ENCODE results near the gene RAPGEF6.
A peak's percentile ranks its signal among the peaks of the same experiment; 100 is the strongest.
"Not testable (repeated sequence)": the region's sequence is repeated elsewhere in the genome, so short reads cannot be mapped to it uniquely, and the experiment has no call there.

The RAPGEF6 gene

DNA sequence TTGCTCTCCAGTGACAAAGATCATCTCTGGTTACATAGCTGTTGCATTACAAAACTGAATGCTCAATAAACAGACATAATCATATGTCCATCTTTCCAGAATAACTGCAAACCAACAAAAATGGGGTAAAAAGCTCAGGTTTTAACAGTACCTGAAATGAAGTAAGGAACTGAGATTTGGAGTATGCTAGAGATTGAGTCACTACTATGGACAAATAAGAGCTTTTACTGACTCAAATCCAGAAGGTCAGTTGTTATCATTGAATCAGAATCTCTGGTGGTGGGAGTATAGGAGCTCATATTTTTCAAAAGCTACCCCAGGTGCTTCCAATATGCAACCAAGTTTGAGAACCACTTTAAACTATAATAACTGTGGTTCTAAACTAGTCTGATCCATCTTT lies 4.1 kb upstream of the RAPGEF6 start:
- no peak for DNase-seq

DNA sequence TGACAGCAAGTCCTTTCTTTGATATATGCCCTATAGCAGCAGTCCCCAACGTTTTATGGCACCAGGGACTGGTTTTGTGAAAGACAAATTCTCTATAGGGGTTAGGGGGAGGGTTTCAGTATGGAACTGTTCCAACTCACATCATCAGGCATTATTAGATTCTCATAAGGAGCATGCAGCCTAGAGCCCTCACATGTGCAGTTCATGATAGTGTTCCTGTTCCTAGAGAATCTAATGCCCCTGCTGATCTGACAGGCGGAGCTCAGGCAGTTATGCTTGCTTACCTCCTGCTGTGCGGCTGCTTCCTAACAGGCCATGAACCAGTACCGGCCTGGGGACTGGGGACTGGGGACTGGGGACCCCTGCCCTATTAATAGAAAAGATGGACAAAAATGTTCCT lies 2.7 kb upstream of the RAPGEF6 start:
- no peak for DNase-seq

DNA sequence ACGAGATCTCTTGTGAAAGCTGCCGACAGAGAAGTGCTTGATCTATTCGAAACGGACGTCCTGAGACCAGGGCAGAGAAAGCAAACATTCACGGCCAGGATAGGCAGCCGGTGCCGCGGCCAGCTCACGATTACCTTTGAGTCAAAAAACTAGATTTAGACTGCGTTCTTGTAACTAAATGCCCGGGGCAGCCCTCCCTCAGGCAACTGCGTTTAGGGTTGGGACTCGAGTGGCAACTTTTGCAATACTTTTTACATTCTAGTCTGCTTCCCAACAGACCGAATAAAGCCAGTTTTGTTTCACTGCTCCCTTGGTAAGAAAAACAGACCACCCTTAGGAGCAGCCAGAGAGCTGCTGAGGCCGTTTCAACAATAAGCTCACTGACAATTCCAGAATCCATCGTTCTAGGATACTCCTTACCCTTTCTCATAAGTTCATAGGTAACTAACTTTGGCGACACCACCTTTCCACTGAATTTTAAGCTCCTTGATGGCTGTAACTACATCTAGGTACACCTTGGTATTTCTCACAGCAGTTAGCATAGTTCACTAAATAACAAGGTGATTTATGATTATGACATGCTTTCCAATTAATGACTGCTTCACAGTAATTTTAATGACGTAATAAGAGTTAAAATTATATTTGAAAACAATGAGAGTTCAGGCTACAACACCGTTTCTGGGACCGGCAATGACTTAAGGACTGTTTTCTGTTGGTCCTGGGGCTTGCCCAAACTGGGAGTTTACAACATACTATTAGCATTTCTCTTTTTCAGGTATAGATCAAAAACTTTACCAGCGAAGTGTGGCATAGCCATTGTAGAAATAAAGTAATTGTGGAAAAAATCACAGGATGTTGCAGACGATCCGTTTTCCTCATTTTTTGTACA lies 899 bp upstream of the RAPGEF6 start:
- DNase-seq: no peak

DNA sequence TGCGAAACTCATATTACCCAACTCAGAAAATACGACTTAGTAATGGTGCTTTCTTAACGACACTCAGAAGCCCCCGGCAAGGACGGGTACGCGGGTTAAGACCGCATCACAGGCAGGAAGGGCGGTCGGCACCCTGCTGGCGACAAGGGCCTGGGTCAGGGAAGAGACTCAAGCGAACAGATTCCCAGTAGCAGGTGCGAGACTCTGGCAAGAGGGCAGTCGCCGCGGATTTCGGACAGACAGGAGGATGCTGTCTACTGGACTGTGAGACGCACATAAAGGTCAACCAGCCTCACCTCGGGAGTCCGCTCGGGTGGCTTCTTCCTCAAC lies 398 bp downstream of the RAPGEF6 start:
- DNase-seq: no peak

DNA sequence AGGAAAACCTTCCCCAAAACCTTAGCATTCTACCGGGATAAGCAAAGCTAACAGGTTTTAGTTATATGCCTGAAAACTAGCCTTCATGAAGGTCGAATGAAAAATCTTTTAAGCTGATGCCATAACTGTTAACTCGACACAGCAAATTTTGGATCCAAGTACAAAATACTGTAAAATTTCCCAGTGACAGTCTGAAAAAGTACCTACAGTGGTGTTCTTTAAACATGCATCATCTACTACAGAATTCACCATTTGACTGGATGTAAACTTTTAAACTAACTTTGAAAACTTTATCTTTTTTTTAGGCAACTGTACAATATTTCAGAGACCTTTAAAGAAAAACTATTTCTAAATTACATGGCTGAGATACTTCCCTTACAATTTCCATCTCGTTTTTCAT lies 791 bp downstream of the RAPGEF6 start:
- no peak for DNase-seq

DNA sequence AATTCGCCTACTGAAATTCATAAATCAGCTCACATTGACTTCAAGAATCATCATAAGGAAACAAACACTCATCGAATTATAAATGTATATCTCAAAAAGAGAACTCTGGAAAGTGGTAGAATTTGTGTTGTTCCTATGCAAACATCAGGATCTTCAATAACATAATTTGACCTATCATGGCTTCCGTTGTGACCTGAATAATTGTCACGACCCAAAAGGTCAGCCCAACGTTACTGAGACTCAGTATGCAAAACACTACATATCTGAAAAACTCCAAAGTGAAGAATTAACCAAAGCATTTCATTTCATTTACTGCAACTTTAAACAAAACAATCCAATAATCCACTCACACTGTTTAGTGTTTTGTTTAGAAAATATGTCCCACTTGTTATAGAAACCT lies 1.2 kb downstream of the RAPGEF6 start:
- DNase-seq: no peak

DNA sequence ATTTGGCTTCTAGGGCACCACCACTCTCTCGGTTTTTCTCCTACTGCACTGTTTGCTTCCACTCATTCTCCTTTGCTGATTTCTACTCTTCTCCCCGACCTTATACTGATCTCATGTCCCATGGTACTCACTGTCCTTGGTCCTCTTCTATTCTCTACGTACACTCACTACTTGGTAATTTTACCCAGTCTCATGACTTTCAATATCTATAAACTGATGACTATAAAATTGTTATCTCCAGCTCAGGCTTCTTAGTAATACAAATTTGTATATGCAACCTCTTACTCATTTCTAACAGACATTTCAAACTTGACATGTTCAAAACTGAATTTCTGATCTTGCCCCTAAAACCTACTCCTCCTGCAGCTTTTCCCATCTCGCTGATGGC lies 4.1 kb downstream of the RAPGEF6 start:
- DNase-seq: no peak

DNA sequence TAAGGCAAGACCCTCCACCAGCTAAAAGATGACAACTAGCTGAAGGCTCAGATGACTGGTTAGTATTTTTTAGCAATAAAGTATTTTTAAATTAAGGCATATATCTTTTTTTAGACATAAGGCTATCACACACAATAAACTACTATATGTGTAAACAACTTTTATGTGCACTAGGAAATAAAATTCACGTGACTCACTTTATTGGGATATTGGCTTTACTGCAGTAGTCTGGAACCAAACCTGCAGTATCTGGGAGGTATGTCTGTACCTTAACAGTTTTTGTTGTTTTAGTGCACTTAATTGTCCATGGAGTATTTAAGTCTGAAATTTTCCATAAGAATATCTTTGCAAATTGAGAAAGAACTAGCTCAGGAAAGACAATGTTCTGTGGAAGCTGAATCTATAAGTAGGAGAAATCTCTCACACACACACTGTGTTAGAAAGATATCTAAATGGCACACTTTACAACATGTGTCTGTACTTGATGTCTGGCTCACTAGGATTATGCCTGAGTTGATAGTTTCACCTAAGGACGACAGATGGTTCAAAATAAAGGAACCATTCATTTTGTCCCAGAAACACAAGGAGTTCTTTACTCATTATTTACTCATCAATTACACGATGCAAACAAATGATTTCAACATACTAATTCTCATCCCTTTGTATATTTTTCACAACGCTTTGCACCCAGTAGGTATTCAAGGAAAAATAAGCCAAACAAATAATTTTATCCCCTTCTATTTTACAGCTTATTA lies 4.6 kb downstream of the RAPGEF6 start:
- DNase-seq: no peak

DNA sequence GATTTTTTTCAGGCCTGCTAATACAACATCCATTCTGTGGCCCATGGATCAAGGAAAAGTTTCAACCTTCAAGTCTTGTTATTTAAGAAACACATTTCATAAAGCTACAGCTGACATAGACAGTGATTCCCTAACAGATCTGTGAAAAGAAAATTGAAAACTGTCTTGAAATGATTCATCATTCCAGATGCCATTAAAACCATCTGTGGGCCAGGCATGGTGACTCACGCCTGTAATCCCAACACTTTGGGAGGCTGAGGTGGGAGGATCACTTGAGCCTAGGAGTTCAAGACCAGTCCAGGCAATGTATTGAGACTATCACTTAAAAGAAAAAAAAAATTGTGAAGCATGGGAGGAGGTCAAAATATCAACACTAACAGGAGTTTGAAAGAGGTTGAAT lies 6.0 kb downstream of the RAPGEF6 start:
- no peak for DNase-seq

DNA sequence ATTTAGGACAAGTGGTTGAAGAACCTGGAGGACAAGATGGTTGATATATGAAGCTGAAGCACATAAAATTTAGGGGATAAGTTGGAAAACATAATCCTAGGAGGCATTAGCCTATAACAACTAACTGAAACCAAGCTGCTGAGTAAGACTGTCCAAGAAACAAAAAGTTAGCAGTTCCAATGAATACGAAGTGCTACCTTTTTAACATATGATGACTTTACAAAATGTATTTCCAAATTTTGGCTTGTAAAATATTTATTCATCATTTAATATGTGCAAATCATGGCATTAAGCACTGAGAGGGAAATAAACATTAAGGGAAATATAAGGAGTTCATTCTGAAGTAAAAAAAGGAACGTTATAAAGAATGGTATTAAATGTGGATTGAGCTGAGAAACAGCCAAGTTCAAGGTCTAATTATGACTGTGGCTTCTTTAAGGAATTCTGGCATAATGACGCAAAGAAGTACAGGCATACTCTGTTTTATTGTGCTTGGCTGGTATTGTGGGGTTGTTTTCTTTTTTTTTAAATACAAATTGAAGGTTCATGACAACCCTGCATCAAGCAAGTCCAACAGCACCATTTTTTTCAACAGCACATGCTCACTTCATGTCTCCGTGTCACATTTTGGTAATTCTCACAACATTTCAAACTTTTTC lies 7.7 kb downstream of the RAPGEF6 start:
- no peak for DNase-seq

DNA sequence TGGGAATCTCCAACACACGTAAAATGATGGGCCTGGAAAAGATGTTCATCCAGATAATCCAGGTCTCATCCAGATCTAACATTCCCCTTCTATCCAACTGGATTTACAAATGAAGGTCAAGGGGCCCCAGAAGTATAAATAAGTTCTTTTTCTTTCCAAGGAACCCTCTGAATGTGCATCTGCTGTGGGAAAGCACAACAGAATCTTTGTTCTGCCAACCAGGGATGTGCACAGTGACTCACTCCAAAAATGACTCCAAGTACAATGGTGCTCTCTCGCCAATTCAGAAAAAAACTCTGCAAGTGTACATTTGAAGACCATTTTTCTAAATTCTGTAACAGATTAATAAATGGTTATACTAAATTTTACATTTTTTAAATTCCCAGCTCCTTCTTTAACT lies 12.4 kb downstream of the RAPGEF6 start:
- no peak for DNase-seq

DNA sequence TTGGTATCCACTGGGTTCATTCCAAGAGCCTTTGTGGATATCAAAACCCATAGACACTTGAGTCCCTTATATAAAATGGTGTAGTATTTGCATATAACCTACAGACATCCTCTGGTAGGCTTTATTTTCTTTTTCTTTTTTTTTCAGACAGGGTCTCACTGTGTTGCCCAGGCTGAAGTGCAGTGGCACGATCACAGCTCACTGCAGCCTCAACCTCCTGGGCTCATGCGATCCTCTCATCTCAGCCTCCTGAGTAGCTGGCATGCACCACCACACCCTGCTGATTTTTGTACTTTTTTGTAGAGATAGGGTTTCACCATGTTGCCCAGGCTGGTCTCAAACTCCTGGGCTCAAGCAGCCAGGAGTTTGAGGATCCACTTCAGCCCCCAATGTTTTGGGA lies 13.9 kb downstream of the RAPGEF6 start:
- not testable (repeated sequence) for DNase-seq

DNA sequence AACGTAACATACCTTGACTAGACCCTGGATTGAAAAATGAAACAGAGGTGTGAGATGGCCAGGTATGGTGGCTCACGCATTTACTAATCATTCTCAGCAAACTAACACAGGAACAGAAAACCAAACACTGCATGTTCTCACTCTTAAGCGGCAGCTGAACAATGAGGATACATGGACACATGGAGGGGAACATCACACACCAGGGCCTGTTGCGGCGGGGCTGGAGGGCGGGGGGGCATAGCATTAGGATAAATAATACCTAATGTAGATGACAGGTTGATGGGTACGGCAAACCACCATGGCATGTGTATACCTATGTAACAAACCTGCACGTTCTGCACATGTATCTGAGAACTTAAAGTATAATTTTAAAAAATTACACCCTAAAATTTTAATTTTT lies 15.9 kb downstream of the RAPGEF6 start:
- no peak for DNase-seq

DNA sequence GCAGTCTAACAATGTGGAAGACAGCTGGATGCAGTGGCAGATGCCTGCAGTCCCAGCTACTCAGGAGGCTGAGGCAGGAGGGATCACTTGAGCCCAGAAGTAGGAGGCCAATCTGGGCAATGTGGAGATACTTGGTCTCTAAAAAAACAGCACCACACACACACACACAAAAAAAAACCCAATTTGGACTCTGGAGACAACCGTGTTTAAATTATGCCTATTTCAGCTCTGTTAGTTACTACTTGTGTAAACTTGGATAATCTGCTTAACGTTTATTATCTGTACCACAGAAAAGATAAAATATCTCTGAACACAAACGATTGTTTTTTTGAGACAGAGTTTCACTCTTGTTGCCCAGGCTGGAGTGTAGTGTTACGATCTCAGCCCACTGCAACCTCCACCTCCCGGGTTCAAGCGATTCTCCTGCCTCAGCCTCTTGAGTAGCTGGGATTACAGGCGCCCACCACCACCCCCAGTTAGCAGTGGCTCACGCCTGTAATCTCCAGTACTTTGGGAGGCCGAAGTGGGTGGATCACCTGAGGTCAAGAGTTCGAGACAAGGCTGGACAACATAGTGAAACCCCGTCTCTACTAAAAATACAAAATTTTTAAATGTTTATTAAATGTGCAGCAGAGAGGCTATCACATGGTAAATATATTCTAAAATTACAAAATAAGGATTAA lies 17.7 kb downstream of the RAPGEF6 start:
- no peak for DNase-seq

DNA sequence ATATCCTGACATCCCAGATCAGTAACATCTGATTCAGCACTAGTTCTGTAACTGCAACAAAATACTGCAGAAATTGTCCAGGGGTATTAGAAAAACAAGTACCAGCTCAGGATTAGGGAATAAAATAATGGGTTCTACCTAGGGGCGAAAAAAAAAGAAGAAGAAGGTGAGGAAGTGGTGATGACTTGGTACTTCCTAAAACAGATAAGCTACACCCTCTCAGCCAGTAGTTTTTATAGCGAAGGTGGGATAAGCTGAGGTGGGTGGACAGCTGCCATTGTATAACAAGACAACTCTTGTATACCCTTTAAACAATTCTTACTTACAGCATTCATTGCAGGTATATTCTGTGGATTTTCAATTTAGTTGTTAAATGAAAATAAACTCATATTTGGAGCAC lies 19.1 kb downstream of the RAPGEF6 start:
- no peak for DNase-seq

DNA sequence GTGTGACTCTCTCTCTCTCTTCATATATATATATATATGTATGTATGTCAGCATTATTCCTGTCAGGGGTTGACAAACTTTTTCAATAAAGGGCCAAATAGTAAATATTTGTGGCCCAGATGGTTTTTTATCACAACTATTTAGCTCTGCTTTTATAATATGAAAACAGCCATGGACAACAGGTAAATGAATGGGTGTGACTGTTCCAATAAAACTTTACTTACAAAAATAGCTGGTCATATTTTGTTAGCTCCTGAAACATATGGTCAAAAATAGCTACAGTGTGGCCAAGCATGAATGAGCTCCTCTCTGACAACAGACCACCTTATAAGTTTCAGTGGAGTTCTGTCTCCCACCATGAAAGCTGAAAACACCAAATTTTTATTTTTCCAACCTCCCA lies 21.6 kb downstream of the RAPGEF6 start:
- DNase-seq: no peak

DNA sequence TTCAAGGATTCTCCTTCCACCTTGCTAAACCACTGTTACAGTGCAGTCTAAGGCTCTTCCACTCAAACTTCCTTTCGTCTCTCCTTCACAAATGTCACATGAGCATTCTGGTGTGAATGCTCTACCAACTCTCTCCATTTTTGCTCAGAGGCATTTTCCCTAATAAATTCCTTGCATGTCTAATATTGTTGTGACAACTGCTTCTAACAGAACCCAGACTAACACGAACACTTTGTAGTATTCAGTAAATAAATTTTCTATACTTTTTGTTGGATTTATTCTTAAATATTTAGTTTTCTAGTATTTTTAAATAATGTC lies 24.0 kb downstream of the RAPGEF6 start:
- no peak for DNase-seq

DNA sequence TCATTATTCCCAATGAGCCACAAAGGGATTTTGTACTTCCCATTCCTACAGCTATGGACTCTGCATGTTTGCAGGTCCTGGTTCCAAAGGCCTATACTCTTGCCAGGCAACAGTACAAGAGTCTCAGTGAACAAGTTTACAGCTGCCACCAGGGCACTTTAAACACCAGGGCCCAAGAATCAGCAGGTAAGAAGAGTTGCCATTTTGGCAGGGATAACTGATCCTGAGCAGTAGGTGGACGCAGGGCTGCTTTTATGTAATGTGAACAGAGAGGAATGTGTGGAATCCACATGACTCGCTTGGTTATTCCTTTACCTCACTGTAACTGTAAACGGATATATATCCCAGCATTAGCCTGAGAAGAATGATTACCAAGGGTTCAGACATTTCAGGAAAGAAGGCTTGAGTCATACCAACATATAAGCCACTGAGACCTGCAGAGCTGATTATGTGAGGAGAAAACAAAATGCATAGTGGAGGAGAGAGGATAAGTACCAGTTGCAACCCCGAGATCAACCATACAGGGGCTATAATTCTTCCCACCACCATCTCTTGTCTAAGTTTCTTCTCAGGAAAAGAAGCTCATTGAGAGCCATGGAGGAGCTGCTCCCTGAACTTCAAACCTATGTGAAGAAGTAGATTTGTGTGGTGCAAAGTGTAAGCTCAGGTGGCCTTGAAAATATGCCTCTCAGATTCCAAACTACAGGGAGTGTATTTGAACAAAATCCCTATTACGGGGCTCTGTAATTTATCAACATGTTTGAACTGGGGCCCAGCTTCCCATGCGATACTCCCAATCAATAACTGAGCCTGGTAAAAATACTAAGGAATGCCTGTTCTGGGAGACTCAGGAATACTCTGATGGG lies 24.6 kb downstream of the RAPGEF6 start:
- peak; percentile 34 for DNase-seq

DNA sequence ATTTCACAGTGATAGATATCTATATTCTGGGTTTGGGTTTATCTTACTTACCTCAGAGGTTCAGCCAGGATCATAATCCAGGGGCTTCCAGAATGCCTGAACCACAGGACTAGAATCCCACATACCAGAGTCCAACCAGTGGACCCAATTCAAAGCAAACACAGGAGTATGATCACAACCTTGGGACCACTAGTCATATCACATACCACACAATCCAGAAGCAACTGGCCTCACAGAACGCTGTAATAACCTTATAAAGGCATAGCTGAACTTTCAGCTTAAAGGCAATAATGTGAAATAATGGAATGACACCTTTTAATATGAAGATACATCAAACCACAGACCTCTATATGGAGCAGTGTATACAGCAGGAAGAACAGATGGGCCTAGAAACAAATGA lies 25.3 kb downstream of the RAPGEF6 start:
- no peak for DNase-seq

DNA sequence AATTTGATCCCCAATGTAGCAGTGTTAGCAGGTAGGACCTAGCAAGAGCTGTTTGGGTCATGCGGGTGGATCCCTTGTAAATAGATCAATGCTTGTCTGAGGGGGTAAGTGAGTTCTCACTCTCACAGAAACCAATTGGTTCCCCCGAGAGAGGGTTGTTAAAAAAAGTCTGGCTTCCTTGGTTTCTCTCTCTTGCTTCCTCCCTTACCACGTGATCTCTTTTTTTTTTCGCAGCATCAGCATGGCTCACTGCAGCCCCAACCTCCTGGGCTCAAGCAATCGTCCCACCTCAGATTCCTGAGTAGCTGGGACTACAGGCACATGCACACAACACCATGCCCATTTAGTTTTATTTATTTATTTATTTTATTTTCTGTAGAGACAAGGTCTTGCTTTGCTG lies 26.4 kb downstream of the RAPGEF6 start:
- no peak for DNase-seq

DNA sequence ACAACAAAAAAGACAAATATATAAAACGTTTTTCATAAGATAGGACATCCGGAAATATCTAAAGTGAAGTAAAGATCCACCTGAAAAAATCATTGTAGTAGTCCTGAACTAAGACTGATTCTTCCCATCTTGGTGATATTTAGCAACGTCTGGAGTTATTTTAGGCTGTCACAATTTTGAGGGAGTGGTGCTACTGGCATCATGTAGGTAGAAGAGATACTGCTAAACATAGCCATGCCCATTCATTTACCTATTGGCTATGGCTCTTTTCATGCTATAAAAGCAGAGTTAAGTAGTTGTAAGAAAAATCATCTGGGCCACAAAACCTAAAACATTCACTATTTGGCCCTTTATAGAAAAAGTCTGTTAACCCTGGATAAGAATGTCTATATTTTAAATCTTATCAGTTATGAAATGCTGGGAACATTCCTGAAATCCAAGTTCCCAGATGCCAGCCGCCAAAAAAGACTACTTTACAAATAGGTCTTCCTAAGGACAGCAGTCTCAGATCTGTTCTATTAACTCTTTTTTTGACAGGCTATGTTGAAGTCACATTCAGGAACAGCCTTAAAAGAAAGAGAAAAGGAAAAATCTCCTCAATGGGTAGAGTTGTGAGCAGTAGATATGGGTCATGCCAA lies 27.0 kb downstream of the RAPGEF6 start:
- no peak for DNase-seq

DNA sequence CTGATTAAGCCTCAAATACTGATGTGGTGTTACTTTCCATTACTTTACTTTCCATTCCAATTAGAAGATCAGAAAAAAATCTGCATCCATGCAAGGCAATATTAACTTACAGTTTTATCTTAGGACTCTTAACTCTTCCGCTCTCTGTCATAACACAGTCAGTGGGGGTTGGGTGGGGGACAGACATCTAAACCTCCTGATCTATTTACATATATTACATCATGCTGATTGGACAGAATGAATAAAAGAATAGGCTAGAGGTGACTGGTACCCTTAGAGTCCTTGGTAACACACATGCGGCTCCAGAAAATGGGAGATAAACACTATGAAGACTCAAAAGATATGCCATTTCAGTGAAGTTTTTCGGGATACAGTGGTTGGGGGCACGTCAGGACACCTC lies 27.6 kb downstream of the RAPGEF6 start:
- no peak for DNase-seq
